GM19035 (cell line): ENCODE measurements around the gene PSTPIP1.

Experiments
- ATAC-seq: cut with Tn5 transposase; IDR thresholded peaks from one replicate; pipeline ENCODE4 v1.9.1; 2021; ENCODE audit not compliant: unreplicated experiment

Gene PSTPIP1

GRCh38 chr15:77017761-77018720, 23.1 kb downstream of the PSTPIP1 start:
- ATAC-seq: no peak

- no peak for ATAC-seq
These were observed 24.0 kb downstream of the PSTPIP1 start for GRCh38 chr15:77018796-77019505.

GRCh38 chr15:77019521-77020331, 24.8 kb downstream of the PSTPIP1 start:
- no peak for ATAC-seq

DNA sequence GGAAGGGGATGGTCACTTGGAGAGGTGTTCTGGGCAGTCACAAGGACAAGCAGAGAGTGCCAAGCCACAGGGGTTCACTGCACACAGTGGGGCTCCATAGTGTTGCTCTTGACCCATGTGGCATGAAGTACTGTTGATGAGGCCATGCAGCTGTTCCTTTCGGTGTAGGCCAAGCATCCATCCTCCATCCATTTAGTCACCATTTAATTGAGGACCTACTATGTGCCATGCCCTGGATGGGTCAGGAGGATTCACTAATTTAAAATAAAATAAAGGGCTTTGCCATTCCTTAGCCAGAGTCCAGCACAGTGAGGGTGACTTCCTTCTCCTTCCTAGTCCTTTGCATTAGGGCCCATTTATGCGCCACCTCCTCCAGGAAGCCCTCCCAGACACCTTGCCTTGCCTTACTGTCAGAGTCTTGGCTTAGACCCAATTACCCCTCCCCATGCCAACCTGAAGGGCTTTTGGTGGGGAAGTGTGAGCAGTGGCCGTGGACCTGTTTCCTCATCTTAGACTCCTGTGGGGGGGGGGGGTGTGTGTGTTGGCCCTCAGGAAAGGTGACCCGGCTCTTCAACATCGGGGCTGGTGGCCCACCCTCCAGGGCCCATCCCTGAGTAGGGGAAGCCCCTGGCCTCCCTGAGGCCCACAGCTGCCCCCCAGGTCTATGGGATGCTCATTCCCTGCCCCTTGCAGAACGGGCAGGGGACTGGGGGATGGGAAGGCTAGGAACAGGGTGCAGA, 25.6 kb downstream of the PSTPIP1 start:
- ATAC-seq: no peak

GRCh38 chr15:77021088-77021481, 26.2 kb downstream of the PSTPIP1 start:
- no peak for ATAC-seq

DNA sequence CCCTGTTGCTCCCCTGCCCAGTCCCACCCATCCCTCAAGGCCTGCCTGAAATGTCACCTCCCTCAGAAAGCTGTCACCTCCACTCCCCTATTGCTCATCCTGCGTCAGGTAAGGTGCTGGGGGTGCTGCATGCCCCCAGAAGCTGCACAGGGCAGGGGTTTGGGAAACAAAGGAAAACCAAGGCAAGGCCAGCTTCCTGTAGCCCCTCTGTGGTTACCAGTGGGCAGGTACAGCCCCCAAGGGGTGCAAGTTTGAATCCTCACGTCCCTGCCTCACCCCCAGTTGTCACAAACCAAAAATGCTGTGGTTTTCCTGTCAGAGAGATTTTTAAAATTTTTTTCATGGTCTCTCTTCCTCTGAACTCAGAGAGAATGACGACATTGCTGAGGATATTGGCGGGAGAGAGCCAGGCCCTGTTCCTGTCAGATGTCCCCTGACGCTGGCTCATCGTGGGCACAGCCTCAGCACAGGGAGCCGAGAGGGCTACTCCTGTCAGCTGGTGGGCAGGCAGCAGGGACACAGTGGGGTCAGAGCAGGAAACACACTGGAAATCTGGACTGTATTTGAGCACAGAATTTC, 27.0 kb downstream of the PSTPIP1 start:
- ATAC-seq: no peak

DNA sequence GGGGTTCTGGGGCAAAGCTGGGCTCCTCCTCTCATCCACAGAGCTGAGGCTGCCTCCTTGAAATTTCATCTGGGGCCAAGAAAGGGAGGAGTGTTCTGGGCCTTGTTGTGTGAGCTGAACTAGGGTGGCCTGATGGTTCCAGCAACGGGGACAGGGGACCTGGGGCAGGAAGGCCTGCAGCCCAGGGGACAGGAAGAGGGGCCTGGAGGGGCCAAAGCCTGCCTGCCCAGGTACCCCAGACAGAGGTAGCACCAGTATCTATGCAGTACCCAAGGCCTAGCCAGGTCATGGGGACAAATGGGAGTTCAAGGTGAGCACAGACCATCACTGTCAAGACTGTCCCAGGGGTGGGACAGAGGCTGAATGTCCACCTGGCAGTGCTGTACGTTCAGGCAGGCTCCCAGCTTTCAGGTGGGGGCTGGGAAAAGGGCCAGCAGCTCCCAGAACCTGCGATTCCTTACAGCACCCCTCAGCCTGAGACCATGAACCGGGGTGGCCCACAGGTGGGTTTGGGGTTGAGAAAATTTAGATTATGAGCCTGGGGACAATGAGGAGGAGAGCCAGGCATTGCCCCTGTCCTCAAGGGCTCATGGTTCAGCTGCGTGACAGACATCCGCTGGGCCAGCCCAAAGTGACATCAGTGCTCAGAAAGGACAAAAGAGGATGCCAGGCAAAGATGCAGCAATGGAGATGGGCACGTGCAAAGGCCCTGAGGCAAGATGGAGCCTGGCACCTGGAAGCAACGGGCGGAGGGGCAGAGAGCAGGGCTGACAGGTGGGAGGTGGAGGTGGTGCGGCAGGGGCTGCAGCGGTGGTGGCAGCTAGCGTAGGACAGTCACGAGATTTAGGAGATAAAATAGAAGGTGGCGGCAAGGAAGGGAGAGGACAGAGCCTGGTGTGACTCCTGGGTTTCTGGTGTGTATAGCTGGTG, 28.0 kb downstream of the PSTPIP1 start:
- ATAC-seq: no peak

GRCh38 chr15:77023576-77024272, 28.8 kb downstream of the PSTPIP1 start:
- no peak for ATAC-seq

DNA sequence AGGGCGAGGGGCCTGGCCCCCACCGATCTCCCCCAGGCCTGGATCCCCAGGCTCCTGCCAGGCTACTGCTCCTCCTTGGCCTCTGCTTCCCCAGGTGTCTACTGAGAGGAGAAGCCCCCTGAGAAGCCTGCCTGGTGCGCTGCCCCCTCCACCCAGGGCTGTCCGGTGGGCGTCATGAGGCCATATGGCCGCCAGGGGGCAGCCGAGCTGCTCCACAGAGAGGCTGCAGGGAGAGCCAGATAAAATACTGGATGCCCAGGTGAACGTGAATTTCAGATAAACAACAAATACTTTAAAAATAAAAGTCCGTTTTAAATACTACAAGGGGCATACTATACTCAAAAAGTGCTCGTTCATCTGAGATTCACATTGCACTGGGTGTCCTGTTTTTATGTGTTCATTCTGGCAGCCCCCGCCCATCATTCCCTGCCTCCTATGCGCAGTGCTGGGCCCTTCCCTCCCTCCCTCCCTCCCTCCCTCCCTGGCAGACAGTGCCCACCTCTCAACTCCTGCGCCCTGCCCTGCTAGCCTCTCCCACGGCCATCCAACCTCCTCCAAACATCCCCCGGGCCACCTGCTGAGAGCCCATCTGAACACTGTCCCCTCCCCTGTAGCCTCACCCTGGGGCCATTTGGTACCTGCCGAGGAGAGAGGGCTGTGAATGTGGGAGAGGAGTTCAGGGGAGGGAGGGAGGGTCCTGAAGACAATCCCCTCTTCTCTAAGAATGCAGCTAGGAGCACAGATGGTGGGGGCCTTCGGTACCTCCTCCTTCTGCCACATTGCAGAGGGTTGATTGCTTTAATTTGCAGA, 29.6 kb downstream of the PSTPIP1 start:
- ATAC-seq: no peak

GRCh38 chr15:77025083-77025901, 30.4 kb downstream of the PSTPIP1 start:
- no peak for ATAC-seq

- no peak for ATAC-seq
These were observed 31.1 kb downstream of the PSTPIP1 start for GRCh38 chr15:77025941-77026411.

- ATAC-seq: no peak
These were observed 31.7 kb downstream of the PSTPIP1 start for GRCh38 chr15:77026501-77027110.

- no peak for ATAC-seq
These were observed 32.3 kb downstream of the PSTPIP1 start for GRCh38 chr15:77027111-77027696.

DNA sequence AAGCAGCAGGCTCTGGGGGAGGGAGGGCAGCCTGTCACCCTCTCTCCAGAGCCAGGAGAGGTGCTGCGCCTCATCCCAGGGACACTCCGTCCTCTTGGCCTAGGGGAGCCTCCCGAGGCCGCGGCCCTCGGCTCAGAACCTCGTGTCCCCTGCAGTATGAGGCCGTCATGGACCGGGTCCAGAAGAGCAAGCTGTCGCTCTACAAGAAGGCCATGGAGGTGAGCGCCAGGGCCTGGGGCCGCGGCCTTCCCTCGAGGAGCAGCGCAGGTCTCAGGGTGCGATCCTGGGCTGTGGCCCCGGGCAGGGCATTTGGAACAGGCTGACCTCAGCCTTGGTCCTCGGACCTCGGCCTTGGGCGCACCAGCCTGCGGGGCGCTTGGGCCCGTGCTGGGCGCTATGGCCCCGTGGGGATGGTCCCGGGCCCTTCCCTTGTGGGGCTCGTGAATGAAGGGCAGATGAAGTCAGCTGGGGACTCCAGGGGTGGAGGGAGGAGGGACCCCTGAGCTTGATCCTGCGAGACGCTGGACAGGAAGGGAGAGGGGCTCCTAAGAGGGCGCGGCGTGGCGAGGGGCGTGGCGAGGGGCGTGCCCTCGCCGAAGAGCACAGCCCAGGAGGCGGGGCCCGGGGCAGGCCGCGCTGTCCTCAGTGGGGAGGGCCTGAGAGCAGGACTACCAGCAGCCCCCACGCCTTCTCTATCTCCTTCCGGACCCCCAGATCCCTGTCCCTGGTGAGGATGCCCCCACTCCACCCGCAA, 32.9 kb downstream of the PSTPIP1 start:
- no peak for ATAC-seq

DNA sequence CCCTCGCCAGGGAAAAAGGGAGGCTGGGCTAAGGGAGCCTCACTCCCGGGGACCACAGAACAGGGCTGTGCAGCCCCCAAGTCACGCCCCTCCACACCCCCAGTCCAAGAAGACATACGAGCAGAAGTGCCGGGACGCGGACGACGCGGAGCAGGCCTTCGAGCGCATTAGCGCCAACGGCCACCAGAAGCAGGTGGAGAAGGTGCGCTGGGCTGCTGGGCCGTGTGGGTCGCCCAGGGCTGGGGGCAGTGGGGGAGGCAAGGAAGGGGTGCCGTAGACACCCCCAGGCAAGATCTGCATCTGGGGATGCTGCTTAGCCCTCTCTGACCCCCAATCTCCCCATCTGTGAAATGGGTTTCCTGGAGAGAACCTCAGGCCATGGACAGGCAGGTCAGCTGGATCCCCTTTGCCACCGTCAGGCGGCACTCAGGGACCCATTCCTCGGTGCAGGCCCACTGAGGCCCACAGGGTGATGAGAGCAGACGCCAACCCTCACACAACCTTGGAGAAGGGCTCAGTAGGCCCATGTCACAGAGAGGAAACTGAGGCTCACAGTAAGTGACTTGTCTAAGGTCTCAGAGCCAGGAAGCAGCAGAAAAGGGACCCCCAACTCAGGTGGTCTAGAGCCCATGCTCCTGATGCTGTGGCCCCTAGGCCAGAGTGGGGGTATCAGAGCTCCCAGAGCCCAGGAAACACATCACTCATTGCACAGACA, 33.7 kb downstream of the PSTPIP1 start:
- no peak for ATAC-seq
